Naive thymus-derived CD4-positive, alpha-beta T cell (primary cell): ENCODE measurements around the gene DISP3. TPM values are rescaled to one million over a fixed set of nuclear protein-coding genes. Genes with fewer than 3 reads are reported as not detected.

Source experiments
- ATAC-seq: fragments of 150-1000 bp; cut with Tn5 transposase; 2 replicates; pipeline ENCODE4 v1.10.0; 2021; ENCODE audit warnings: mild to moderate bottlenecking, moderate library complexity
- CTCF ChIA-PET: fragments of 350-600 bp; sonication (Branson Sonifier 250); formaldehyde crosslinking; loops from one replicate; lab custom pipeline; 2021; ENCODE audit warnings: antibody characterized with exemption; lab: Charles Lee
- POLR2A ChIA-PET: fragments of 350-600 bp; sonication (Branson Sonifier 250); formaldehyde crosslinking; loops from one replicate; lab custom pipeline; 2021; ENCODE audit warnings: antibody characterized with exemption, inconsistent platforms; lab: Charles Lee
- DNase-seq, 9 donors: peaks; one replicate each; pipeline versions ENCODE4 v3.0.0 to v3.0.0-alpha.2; 2020 to 2022; ENCODE audit warnings: mixed read lengths in 1 of 9
- H3K27ac ChIP-seq: one replicate; pipeline ENCODE4 v1.7.0; 2013; ENCODE audit warnings: mild to moderate bottlenecking, low read depth, low read length, moderate library complexity
- H3K27me3 ChIP-seq, 2 donors: one replicate each; pipeline ENCODE4 v1.7.0; 2013; ENCODE audit warnings: low read length in 2 of 2, mild to moderate bottlenecking in 2 of 2, moderate library complexity in 2 of 2; ENCODE audit not compliant: control insufficient read depth in 2 of 2, insufficient read depth in 2 of 2
- H3K36me3 ChIP-seq, 3 experiments: 1 replicate in 2 of 3; 2 replicates in 1 of 3; pipeline ENCODE4 v1.7.0; 2013; ENCODE audit warnings: low read length in 3 of 3, mild to moderate bottlenecking in 3 of 3, moderate library complexity in 1 of 3; ENCODE audit not compliant: insufficient read depth in 3 of 3, control insufficient read depth in 2 of 3
- H3K4me1 ChIP-seq, 2 donors: one replicate each; pipeline ENCODE4 v1.7.0; 2013; ENCODE audit warnings: low read length in 2 of 2, mild to moderate bottlenecking in 2 of 2, moderate library complexity in 1 of 2; ENCODE audit not compliant: control insufficient read depth in 2 of 2, insufficient read depth in 2 of 2
- H3K4me3 ChIP-seq: 2 replicates; pipeline ENCODE4 v1.7.0; 2013; ENCODE audit warnings: mild to moderate bottlenecking, low read length
- H3K9me3 ChIP-seq, 3 experiments: 1 replicate in 2 of 3; 2 replicates in 1 of 3; pipeline ENCODE4 v1.7.0; 2013; ENCODE audit warnings: low read length in 3 of 3; ENCODE audit not compliant: control insufficient read depth in 2 of 3
- H3K27ac Mint-ChIP-seq, 9 donors: one replicate each; pipeline ENCODE4 v1.8.0; 2020 to 2022; ENCODE audit warnings: mixed read lengths in 9 of 9, mild to moderate bottlenecking in 8 of 9, moderate library complexity in 5 of 9, inconsistent platforms in 2 of 9
- H3K27me3 Mint-ChIP-seq, 5 donors: one replicate each; pipeline ENCODE4 v1.8.0; 2021 to 2022; ENCODE audit warnings: mixed read lengths in 5 of 5, mild to moderate bottlenecking in 1 of 5
- H3K36me3 Mint-ChIP-seq, 5 donors: one replicate each; pipeline ENCODE4 v1.8.0; 2020 to 2022; ENCODE audit warnings: mixed read lengths in 5 of 5, mild to moderate bottlenecking in 3 of 5, inconsistent platforms in 1 of 5
- H3K4me1 Mint-ChIP-seq, 7 donors: one replicate each; pipeline ENCODE4 v1.8.0; 2020 to 2022; ENCODE audit warnings: mixed read lengths in 7 of 7, mild to moderate bottlenecking in 3 of 7, inconsistent platforms in 1 of 7
- H3K4me3 Mint-ChIP-seq, 10 donors: one replicate each; pipeline ENCODE4 v1.8.0; 2020 to 2022; ENCODE audit warnings: mild to moderate bottlenecking in 10 of 10, mixed read lengths in 10 of 10, moderate library complexity in 6 of 10, inconsistent platforms in 2 of 10
- H3K9me3 Mint-ChIP-seq, 11 donors: one replicate each; pipeline ENCODE4 v1.8.0; 2020 to 2022; ENCODE audit warnings: mixed read lengths in 11 of 11, mild to moderate bottlenecking in 4 of 11, inconsistent platforms in 1 of 11, moderate library complexity in 1 of 11
- intact Hi-C, 2 donors: fragments of 100-400 bp; cut with micrococcal nuclease; formaldehyde crosslinking; loops; one replicate each; pipeline ENCODE4 v1.15.1; 2023
- polyA plus RNA-seq, 2 donors: library from polyadenylated mRNA; unstranded; fragments of 300-500 nt; fragmentation: Illumina TruSeq; gene quantifications; one replicate each; pipeline ENCODE4 v1.2.3, GENCODE V29; 2021
- total RNA-seq, 6 experiments: library from RNA in 5 of 6; stranded (reverse) in 5 of 6; gene quantifications; 1 replicate in 5 of 6; 2 replicates in 1 of 6; pipeline ENCODE4 v1.2.3 and lab custom pipeline; 2021 to 2026

The DISP3 gene
- total and polyA plus RNA-seq, 7 experiments from 2014 or later: 0.14 to 0.95 (median 0.46) TPM

GRCh38 chr1:11534846-11535245, 55.9 kb downstream of the DISP3 start:
- no peaks in the 10 kb centered on the region for H3K36me3 Mint-ChIP-seq
- no peak overlapping the region for H3K27ac Mint-ChIP-seq
- no peaks in the 10 kb centered on the region for H3K9me3 Mint-ChIP-seq
- DNase-seq (no peak), ATAC-seq (no peak)
- H3K4me1 Mint-ChIP-seq: no peaks in the 10 kb centered on the region
- Histone ChIP-seq H3K4me3 (no peak overlapping the region), H3K27me3 (no peaks in the 10 kb centered on the region), H3K27ac (no peak overlapping the region), H3K36me3 (no peaks in the 10 kb centered on the region), H3K9me3 (no peaks in the 10 kb centered on the region), H3K4me1 (no peaks in the 10 kb centered on the region)
- ChIA-PET POLR2A (no interaction called here), CTCF (no interaction called here)
- H3K27me3 Mint-ChIP-seq: no peaks in the 10 kb centered on the region
- intact Hi-C loops: no loop called here
- no peak overlapping the region for H3K4me3 Mint-ChIP-seq

- Mint-ChIP-seq H3K27ac (no peak overlapping the region), H3K36me3 (no peaks in the 10 kb centered on the region), H3K9me3 (peaks cover 0 to 1% (median 0%) of the 10 kb centered on the region in 11 donors), H3K4me3 (no peak overlapping the region), H3K27me3 (peaks cover 0 to 3% (median 0%) of the 10 kb centered on the region in 5 donors), H3K4me1 (no peaks in the 10 kb centered on the region)
- no peaks in the 10 kb centered on the region for H3K4me1 ChIP-seq
- intact Hi-C loops: no loop called here
- no peaks in the 10 kb centered on the region for H3K36me3 ChIP-seq
- CTCF ChIA-PET: no interaction called here
- H3K27ac ChIP-seq: no peak overlapping the region
- DNase-seq (no peak), ATAC-seq (no peak)
- POLR2A ChIA-PET: no interaction called here
- no peaks in the 10 kb centered on the region for H3K27me3 ChIP-seq
- no peaks in the 10 kb centered on the region for H3K9me3 ChIP-seq
- H3K4me3 ChIP-seq: no peak overlapping the region
Measured at GRCh38 chr1:11535316-11535715, 56.4 kb downstream of the DISP3 start.

GRCh38 chr1:11535761-11536572, 57.0 kb downstream of the DISP3 start:
- Histone ChIP-seq H3K27ac (no peak overlapping the region), H3K9me3 (no peaks in the 10 kb centered on the region), H3K4me1 (no peaks in the 10 kb centered on the region), H3K36me3 (no peaks in the 10 kb centered on the region), H3K4me3 (no peak overlapping the region), H3K27me3 (no peaks in the 10 kb centered on the region)
- peaks cover 0 to 1% (median 0%) of the 10 kb centered on the region in 11 donors for H3K9me3 Mint-ChIP-seq
- H3K4me1 Mint-ChIP-seq: no peaks in the 10 kb centered on the region
- no peaks in the 10 kb centered on the region for H3K36me3 Mint-ChIP-seq
- H3K27ac Mint-ChIP-seq: no peak overlapping the region
- intact Hi-C loops: no loop called here
- ChIA-PET CTCF (no interaction called here), POLR2A (no interaction called here)
- DNase-seq (no peak), ATAC-seq (no peak)
- H3K4me3 Mint-ChIP-seq: no peak overlapping the region
- H3K27me3 Mint-ChIP-seq: peaks cover 0 to 9% (median 0%) of the 10 kb centered on the region in 5 donors

GRCh38 chr1:11536573-11537379, 57.8 kb downstream of the DISP3 start:
- no peaks in the 10 kb centered on the region for H3K36me3 Mint-ChIP-seq
- POLR2A ChIA-PET: no interaction called here
- no peaks in the 10 kb centered on the region for H3K4me1 ChIP-seq
- H3K4me1 Mint-ChIP-seq: no peaks in the 10 kb centered on the region
- no peaks in the 10 kb centered on the region for H3K27me3 ChIP-seq
- ATAC-seq (no peak), DNase-seq (no peak)
- peaks cover 0 to 11% (median 0%) of the 10 kb centered on the region in 5 donors for H3K27me3 Mint-ChIP-seq
- CTCF ChIA-PET: no interaction called here
- H3K9me3 Mint-ChIP-seq: peaks cover 0 to 1% (median 0%) of the 10 kb centered on the region in 11 donors
- intact Hi-C loops: no loop called here
- H3K36me3 ChIP-seq: no peaks in the 10 kb centered on the region
- no peak overlapping the region for H3K4me3 Mint-ChIP-seq
- no peak overlapping the region for H3K27ac Mint-ChIP-seq
- no peaks in the 10 kb centered on the region for H3K9me3 ChIP-seq
- no peak overlapping the region for H3K27ac ChIP-seq
- H3K4me3 ChIP-seq: no peak overlapping the region

GRCh38 chr1:11537380-11537764, 58.4 kb downstream of the DISP3 start:
- Mint-ChIP-seq H3K27me3 (peaks cover 0 to 11% (median 0%) of the 10 kb centered on the region in 5 donors), H3K36me3 (no peaks in the 10 kb centered on the region), H3K4me1 (no peaks in the 10 kb centered on the region), H3K9me3 (peaks cover 0 to 1% (median 0%) of the 10 kb centered on the region in 11 donors), H3K27ac (no peak overlapping the region), H3K4me3 (no peak overlapping the region)
- ChIA-PET CTCF (no interaction called here), POLR2A (no interaction called here)
- no peaks in the 10 kb centered on the region for H3K9me3 ChIP-seq
- no peak overlapping the region for H3K4me3 ChIP-seq
- no peaks in the 10 kb centered on the region for H3K36me3 ChIP-seq
- H3K4me1 ChIP-seq: no peaks in the 10 kb centered on the region
- ATAC-seq (no peak), DNase-seq (no peak)
- intact Hi-C loops: no loop called here
- no peaks in the 10 kb centered on the region for H3K27me3 ChIP-seq
- H3K27ac ChIP-seq: no peak overlapping the region

GRCh38 chr1:11537854-11538591, 59.1 kb downstream of the DISP3 start:
- Histone ChIP-seq H3K27me3 (no peaks in the 10 kb centered on the region), H3K27ac (no peak overlapping the region), H3K4me3 (no peak overlapping the region), H3K9me3 (no peaks in the 10 kb centered on the region), H3K36me3 (no peaks in the 10 kb centered on the region), H3K4me1 (no peaks in the 10 kb centered on the region)
- no peak for DNase-seq
- peaks cover 0 to 11% (median 0%) of the 10 kb centered on the region in 5 donors for H3K27me3 Mint-ChIP-seq
- no peak overlapping the region for H3K27ac Mint-ChIP-seq
- no peak for ATAC-seq
- peaks cover 0 to 1% (median 0%) of the 10 kb centered on the region in 11 donors for H3K9me3 Mint-ChIP-seq
- intact Hi-C loops: no loop called here
- H3K36me3 Mint-ChIP-seq: no peaks in the 10 kb centered on the region
- no peaks in the 10 kb centered on the region for H3K4me1 Mint-ChIP-seq
- CTCF ChIA-PET: no interaction called here
- POLR2A ChIA-PET: no interaction called here
- no peak overlapping the region for H3K4me3 Mint-ChIP-seq
